Measurements from ENCODE around the gene NTRK3.

The NTRK3 gene

DNA sequence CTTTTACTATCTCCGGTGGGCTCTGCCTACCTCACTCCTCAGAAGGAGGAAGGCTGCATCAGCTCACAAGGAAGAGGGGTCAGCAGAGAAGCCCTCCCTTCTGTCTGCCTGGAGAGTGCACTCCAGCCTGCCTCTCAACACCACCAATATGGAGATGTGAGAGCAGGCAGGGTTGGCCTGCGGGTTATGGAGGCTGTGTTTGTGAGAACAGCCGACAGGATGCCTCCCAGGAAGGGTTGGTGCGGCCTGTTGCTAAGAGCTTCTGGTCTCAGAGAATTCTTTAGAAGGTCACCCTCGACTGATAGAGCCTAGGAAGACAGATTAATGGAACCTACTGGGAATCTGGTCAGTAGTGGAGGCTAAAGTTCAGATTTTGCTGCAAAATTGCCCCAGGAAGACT, 326.1 kb downstream of the NTRK3 start:
- DNase-seq: no peak

DNA sequence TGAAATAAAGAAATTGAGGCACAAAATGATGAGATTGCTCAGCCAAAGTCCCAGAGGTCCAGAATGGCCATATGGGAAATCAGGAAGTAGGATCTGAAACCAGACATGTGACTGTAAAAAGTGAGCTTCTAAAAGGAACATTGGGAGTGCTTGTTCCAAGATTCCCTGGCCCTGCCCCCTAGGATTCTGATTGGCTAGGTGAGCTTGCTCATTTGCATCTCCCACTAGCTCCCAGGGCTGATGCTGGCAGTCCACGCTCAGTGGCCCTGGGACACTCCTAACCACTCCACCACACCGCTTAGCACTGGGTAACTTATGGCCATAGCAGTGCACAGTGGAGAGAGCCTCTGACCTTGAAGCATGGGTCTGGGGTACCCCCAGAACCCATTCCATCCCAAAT, 326.7 kb downstream of the NTRK3 start:
- no peak for DNase-seq

DNA sequence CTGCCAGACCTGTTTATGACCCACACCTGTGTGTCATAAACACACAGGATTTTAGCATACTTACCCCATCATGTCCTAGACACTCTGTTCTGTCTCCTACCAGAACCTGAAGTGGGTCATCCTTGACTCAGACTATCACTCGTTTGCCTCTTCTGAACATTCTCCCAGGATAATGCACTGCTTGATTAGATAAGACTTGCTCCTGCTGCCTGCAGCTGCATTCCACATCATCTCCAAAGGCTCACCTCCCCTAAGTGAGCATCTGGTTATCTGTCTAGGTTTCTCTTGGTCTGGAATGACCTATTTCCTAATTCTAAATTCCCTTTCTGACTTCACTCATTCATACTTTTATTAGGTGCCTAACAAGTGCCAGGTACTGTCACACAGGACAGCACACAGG, 332.1 kb downstream of the NTRK3 start:
- DNase-seq: no peak

DNA sequence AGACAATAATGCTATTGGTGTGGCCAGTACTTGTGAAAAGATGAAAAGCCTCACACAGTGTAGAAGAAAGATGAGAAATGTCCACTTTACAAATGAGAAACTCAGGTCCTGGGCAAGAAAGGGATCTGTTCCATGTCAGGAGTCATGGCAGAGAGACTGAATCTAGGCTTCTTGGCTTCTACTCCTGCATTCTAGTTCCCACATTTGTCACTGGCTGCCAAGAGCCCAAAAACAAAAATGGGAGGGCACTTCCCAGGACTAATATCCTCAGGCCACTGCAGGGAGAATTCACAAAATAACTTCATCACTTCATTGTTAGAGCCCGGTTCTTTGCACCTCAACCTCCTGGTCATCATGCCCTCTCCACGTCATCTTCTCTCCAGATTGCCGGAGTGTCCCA, 337.5 kb downstream of the NTRK3 start:
- no peak for DNase-seq

DNA sequence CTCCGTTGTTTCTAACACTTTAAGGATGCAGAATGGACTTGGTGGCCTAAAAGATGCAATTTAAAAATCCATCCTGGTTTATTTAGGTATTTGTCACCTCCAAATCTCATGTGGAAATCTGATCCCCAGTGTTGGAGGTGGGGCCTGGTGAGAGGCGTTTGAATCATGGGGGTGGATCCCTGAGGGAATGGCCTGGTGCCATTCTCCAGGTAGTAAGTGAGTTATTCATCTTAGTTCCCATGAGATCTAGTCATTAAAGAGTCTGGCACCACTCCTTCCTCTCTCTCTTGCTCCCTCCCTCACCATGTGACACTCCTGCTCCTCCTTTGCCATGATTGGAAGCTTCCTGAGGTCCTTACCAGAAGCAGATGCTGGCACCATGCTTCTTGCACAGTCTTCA, 339.1 kb downstream of the NTRK3 start:
- no peak for DNase-seq

DNA sequence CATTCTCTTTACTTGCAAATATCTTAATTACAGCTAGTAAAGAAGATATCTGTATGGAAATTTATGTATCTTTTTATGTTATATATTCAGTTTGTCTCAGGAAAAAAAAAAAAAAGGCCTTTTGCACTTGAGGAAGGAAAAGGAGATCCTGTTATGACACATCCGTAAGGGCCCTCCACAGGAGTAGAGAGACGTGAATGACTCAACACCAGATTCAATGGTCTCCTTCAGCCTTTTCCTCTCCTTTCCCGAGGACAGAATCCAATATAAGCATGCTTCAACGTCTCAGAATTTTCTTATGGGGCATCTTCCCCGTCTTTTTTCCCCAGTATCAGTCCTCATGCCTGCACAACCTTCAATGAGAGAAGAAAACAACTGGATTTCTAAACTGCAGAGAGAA, 340.3 kb downstream of the NTRK3 start:
- DNase-seq: no peak

DNA sequence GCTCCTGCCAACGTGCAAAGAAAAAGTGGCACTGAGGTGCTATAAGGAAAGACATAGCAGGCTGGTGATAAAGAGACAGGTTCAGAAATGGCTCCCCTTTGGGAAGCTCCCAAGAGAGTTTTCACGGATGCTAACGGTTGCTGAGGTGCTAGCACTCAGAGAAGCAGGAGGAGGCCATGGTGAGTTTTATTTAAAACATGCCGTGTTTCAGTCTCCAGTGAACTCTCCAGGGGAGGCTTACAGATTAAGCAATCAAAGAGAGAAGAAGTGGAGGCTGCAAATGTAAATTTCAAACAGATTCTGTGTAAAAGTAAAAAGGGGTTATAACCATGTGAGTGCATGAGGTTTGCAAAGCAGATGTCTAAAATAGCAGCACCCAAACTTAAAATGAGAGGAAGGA, 346.2 kb downstream of the NTRK3 start:
- DNase-seq: no peak

DNA sequence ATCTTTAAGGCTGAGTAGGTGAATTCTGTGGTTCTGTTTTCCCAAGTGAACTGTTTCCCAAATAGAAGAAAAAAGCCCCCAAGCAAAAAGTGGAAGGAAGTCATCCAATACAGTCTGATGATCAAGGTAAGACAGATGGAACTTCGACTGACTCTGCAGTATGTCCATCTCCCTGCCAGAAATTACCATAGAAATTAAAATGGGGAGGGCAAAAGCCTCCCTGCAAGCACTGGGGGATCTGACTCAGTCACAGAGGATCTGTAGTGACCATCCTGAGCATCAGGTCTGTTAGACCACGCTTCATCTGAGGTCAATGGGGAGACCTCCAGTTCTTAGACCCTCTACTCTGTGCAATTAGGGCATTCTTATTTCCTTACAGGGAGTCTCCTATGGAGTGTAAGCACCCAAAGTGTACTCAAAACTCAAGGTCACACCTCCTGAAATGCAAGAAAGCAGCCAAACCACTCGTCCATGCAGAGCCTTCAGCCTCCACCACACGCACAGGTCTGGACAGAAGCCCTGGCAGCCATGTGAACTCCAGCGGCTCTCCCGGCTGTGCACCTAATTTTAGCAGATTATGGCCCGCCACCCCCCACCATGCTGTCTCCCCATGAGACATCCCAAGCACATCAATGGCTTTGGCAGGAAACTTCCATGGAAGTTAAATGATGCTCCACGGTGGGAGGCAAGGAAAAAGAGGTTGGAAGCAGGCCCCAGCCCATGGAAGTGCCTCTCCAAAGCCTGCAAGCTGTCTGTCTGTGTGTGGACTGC, 348.7 kb downstream of the NTRK3 start:
- no peak for DNase-seq

DNA sequence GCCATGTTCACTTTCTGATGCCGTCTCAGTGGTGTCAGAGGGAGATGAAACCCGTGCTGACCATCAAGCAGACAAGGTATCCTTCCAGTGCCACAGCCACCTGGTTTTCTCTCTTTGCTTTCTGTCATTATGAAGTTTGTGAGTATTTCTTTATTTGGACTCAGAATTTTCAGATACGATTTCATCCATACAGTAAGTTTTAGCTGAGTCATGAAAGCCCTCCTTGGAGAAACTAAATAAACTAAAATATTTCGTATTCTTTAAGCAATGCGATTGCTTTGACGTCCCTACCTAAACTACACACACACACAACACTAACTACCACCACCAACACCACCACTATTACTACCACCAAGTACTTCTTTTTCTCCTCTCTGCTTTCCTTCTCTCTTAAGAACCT, 350.1 kb downstream of the NTRK3 start:
- DNase-seq: no peak

DNA sequence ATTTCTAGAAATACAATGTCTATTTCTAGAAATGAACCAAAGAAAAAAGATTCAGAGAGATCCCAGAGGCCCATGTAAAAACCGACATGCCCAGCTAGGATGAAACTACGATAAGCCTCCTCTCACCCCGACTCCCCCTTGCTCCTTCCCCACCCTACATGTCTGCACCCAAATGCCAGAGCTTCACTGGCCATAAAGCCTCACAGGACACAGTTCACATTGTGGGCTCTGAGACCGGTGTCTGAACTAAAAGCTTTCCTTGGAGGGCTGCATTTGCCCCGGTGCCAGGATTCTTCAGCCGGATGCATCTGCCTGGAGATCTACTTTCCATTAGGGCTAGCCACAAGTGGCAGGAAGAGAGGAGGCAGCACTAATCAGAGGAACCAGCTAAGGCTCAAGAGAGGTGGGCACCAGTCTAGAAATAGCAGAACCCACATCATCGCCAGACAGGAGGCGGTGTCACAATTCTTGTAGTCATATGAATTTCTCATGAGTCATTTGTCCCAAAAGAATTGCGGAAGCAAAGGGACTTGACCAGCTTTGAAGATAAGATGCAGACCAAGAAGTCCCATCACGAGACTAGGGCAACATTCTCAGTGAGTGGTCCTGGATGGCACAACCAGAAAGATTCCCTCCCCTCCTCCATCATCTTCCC, 353.6 kb downstream of the NTRK3 start:
- DNase-seq: peak; percentile 18

DNA sequence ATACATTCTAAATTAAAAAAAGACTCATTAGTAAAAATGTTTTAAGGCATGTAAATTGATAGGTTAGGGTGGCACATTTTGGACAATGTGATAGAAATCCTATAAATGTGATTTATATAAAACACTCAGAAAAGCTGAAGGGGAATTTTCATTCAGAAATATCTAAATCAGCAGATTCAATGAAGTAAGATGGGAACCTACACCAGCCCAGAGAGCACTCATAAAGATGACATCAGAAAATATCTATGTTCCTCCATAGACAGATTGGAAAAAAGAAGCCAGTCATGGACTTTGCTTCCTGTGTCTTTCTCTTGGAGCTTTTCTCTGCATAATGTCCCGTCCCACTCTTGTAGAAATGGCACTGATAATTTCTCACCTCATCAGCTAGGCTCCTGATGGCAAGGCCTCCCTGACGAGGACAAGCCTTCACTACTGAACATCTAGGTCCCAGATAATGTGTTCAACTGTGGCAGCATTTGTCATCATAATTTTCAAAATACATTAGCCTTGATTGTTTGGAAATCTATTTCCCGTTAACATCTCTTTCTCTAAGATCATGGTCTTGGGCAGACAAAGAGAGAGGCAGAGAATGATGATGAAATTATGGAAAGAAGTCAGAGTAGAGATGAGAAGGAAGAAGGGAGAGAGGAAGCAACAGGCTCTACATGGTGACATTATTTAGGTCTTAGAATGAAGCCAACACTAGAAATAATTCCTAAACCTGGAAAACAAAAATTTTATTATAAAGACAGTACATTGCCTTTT, 354.4 kb downstream of the NTRK3 start:
- DNase-seq: no peak

DNA sequence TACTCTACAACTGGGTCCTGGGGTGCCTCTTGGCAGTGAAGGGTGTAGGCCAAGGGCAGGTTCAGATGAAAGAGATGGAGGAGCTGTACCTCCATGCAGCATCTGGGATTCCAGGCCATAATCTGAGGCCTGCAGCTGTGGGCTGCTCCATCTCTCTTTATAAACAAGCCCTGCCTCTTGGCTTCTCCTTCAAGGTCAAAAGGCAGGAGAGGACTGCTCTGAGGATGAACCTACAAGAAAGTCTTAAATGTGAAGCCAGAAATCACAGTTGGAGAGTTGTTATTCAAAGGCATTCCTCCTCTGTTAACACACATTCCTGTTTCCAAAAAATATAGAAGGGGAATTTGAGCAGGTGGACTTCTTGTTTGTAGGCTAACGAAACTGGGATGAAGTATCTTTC, 355.5 kb downstream of the NTRK3 start:
- DNase-seq: no peak

DNA sequence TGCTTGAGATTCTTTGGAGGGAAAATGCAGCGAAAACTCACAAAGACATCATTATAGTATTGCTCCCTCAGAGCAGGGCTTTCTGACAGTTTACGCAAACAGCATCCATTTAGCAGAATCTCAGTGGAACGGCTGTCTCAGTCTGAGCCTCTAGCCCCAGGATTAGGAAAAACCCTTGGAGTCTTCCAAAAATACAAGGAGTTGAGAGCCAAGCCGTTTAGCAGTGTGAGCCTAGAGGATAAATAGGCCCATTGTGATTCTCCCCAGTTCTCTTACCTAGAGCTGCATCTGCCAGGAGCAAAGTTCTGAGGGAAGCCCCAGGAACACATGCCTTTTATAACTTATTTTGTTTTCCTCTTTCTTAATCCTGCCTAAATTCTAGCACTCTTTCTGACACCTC, 359.6 kb downstream of the NTRK3 start:
- no peak for DNase-seq

DNA sequence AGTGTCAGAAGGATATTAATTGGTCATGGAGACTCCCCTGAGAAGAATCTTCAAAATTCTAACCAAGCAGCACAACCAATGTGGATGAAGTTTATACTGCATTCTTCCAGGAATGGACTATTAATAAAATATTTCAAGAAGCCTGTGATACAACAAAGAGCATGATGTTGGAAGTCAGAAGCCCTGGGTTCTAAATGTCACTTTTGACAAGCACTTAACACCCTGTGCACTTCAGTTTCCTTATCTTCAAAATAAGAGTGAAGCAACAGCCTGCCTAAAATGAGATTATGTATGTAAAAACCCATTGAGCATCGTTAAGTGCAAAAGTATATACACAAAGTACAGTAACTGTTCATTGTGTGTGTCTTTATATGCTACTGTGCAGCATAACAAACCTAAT, 369.4 kb downstream of the NTRK3 start:
- no peak for DNase-seq

DNA sequence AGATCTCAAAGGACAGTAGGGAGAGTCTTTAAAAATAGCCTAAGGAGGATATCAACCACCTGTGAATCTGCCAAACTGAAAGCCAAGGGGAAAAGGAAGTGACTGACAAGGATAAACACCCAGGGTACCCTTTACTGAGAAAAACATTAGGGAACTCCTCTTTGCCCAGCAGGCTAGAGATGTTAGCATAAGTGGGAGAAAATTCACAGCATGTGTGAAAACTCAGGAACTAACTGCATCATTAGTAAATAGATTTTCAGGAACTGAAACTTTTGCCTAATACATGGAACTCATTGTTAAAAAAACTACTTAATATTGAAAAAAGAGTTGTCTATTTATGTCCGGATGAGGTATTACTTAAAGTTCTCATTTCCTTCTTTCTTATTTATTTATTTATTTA, 375.5 kb downstream of the NTRK3 start:
- peak; percentile 59 for DNase-seq

DNA sequence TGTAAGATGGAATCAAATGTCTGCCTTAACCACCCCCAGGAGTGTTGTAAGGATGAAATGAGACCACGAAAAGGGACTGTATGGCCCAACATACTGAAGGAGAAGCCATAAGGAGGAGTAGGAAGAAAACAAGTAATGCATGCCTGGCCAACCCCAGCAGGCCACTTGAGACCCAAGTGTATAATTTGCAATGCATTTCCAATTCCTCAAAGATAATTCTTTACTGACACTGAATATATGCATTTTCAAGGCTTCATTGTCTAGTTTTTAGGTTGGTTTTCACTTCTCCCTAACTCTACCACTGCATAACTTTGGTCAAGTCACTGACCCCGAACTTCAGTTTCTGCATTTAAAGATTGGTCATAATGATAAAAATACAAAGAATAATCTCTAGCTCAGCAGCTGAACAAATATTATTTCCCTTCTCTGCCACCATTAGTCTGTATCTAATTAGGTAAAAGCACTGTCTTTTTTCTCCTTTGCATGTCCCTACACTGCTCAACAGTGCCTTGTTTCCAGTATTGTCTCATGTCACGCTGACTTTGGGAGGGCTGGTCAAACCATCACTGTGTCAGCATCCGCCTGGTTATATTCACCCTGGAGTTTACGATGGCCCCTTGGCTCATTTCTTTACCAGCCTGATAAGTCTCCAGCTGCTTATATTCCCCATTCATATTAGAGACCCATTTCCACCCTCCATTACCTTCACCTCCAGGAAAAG, 378.6 kb downstream of the NTRK3 start:
- DNase-seq: no peak

DNA sequence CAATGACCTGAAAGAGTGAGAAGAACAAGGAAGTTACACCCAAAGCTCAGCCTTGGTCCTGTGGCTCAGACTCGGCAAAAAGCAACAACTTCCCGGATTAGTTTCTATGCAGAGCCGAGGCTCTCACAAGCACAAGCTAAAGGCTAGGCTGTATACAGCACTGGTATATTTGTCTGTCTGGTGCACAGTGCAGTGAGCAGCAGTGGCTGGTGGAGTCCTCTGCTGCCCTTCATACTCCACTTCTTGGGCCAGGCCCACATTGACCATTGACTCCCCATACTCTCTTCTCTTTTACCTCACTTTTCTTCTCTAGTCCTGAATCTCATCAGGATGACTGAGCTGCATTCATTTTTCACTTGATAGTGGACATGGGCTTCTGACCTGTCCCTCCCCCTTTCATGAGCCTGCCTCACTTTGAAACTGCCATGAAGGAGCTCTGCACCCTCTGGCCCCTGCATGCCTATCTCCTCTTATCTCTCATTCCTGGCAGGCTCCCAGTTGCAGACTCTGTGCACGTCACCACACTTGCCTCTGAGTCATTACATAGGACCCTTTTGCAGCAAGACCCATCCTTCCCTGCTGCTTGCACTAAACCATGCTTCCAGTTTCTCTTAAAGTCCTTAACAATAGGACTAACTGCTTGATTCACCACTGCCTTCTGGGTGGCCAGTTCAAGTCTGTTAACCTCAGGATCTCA, 379.3 kb downstream of the NTRK3 start:
- DNase-seq: no peak

DNA sequence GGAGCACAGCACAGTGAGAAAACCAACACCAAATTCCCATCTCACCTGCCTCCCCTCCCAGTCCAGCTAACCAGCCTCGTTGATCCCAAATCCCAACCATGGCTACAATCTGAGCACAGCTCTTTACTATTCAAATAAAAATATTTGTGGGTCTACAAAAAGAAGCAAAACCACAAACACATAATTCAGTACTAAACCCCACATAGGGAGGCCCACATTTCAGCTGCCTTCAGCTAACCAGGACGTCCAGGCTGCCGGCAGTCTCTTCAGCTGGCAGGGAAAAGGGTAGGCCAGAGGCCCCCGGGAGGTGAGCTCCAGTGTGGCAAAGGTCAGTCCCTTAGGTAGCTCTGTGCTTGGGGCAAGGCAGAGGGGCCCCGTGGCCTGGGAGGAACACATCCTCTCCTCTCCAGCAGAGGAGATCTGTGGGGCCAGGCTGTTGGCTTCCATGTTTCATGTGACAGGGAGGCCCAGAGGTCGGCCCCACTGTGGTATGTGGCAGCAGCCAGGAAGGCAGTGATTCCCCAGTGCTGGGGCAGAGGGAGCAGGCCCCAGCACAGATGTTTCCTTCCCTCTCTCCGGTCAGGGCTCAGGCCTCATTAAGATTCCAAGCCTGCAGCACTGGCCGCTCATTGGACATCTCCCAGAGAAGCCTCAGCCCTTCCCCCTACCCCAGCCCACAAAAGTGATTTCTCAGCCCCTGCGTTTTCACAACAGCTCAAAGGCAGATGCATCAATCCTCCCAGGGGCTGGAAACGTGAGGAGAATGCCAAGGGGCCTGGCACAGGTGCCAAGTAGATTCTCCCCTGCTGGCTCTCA, 381.4 kb downstream of the NTRK3 start:
- DNase-seq: peak; percentile 68

DNA sequence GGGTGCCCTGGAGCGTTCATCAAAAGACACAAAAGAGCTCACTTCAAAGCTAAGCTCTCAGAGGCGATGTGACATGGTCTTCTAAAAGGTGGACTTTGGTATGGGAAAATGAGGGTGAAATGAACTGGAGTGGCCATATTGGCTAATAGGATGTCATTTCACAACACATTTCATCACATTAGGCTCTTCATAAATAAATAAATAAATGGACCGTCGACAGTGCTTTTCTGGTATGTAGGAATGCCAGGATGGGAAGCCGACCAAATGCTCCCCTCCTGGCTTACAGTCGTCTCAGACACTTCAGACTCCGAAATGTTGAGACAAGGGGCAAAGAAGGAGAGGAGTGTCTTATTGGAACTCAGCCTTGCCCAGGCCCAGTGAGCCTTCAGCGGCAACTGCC, 383.0 kb downstream of the NTRK3 start:
- no peak for DNase-seq

DNA sequence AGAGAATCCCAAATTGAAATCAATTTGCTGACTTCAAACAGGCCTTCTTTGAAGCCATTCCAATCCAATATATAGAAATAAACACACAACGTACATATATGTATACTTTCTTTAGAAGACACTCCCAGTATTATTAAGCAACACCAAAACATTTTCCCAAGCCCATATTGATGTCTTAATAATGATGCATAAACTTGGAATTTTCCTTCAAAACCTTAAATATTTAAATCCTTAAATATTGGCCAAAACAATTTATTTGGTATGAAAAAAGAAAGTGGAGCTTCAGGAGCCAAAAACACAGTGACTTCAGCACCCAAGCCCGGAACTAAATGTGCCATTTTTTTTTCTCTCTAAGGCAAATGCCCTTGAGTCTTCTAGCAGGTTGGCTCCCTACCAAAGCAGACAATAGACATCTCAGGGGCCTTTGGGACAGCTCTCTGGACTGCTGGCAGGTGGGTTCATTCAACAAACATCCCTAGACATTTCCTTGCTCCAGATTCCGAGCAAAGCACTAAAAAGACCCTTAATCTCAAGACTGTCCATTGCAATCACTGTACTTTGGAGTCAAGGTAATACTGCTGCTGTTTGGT, 384.7 kb downstream of the NTRK3 start:
- peak; percentile 44 for DNase-seq

DNA sequence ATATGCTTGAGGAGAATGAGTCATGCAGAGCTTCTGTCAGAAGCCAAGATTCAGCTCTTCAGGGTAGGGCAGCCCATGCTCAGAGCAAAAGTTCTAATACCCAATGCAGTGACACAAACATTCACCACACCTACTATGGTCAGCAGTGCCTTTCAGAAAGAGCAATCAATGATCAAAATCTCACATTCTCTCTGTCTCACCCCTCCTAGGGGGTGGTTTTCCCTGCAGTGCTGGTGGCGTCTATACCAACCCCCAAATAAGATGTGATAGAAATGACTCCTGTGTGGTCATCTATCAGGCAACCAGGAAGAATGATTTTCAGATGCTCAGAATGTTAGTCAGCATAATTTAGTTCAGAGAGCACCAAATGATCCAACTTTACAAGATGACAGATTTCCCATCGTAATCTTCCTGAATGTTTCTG, 385.3 kb downstream of the NTRK3 start:
- no peak for DNase-seq

Data from RPMI8226 (cell line).